ENCODE data around the gene POLR2A. TPM values are rescaled to one million over a fixed set of nuclear protein-coding genes. Genes with fewer than 3 reads are reported as not detected.
A peak's percentile ranks its signal among the peaks of the same experiment; 100 is the strongest.

Gene POLR2A
- total and polyA plus RNA-seq, 2 of the 13 experiments (the other 11 are each of a cell fraction or from before 2014, with no cell fraction given), result 17.8 to 18.3 TPM

DNA sequence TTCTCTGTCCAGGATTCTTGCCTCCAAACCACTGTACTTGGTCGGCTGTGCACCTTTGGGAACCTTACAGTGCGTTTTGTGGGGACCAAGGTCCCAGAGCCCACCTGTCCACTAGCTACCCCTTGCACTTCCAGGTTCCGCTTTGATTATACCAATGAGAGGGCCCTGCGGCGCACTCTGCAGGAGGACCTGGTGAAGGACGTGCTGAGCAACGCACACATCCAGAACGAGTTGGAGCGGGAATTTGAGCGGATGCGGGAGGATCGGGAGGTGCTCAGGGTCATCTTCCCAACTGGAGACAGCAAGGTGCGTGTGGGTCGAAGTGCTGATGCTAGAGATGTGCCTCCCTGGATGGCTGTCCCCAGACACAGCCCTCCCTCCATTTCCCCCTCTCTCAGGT, 18.8 kb downstream of the POLR2A start (continued):
- TF ChIP-seq, protein P1, sequence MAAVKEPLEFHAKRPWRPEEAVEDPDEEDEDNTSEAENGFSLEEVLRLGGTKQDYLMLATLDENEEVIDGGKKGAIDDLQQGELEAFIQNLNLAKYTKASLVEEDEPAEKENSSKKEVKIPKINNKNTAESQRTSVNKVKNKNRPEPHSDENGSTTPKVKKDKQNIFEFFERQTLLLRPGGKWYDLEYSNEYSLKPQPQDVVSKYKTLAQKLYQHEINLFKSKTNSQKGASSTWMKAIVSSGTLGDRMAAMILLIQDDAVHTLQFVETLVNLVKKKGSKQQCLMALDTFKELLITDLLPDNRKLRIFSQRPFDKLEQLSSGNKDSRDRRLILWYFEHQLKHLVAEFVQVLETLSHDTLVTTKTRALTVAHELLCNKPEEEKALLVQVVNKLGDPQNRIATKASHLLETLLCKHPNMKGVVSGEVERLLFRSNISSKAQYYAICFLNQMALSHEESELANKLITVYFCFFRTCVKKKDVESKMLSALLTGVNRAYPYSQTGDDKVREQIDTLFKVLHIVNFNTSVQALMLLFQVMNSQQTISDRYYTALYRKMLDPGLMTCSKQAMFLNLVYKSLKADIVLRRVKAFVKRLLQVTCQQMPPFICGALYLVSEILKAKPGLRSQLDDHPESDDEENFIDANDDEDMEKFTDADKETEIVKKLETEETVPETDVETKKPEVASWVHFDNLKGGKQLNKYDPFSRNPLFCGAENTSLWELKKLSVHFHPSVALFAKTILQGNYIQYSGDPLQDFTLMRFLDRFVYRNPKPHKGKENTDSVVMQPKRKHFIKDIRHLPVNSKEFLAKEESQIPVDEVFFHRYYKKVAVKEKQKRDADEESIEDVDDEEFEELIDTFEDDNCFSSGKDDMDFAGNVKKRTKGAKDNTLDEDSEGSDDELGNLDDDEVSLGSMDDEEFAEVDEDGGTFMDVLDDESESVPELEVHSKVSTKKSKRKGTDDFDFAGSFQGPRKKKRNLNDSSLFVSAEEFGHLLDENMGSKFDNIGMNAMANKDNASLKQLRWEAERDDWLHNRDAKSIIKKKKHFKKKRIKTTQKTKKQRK (IDR thresholded peaks at IDR 0.05; ENCODE audit: low read length), result no peak
- TF ChIP-seq, protein P2, sequence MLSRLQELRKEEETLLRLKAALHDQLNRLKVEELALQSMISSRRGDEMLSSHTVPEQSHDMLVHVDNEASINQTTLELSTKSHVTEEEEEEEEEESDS (CRISPR knock-in tag; IDR thresholded peaks at IDR 0.05; ENCODE audit: borderline replicate concordance), result no peak
- no peak for TF ChIP-seq ZNF788 (CRISPR knock-in tag; IDR thresholded peaks at IDR 0.05; ENCODE audit: borderline replicate concordance)
- TF ChIP-seq TARDBP (CRISPR knock-in tag; IDR thresholded peaks at IDR 0.05), result no peak
- TF ChIP-seq AGO1 (IDR thresholded peaks at IDR 0.05; ENCODE audit: low read depth, low read length, poor library complexity, severe bottlenecking), result no peak
- no peak for TF ChIP-seq MEF2D (CRISPR knock-in tag; IDR thresholded peaks at IDR 0.05)
- TF ChIP-seq, protein P3, sequence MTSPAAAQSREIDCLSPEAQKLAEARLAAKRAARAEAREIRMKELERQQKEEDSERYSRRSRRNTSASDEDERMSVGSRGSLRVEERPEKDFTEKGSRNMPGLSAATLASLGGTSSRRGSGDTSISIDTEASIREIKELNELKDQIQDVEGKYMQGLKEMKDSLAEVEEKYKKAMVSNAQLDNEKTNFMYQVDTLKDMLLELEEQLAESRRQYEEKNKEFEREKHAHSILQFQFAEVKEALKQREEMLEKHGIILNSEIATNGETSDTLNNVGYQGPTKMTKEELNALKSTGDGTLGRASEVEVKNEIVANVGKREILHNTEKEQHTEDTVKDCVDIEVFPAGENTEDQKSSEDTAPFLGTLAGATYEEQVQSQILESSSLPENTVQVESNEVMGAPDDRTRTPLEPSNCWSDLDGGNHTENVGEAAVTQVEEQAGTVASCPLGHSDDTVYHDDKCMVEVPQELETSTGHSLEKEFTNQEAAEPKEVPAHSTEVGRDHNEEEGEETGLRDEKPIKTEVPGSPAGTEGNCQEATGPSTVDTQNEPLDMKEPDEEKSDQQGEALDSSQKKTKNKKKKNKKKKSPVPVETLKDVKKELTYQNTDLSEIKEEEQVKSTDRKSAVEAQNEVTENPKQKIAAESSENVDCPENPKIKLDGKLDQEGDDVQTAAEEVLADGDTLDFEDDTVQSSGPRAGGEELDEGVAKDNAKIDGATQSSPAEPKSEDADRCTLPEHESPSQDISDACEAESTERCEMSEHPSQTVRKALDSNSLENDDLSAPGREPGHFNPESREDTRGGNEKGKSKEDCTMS (CRISPR knock-in tag; conservative IDR thresholded peaks at IDR 0.05), result no peak
- no peak for TF ChIP-seq SRSF9 (IDR thresholded peaks at IDR 0.05; ENCODE audit: borderline replicate concordance, insufficient read depth, low read depth, low read length, poor library complexity, severe bottlenecking)
- no peak for TF ChIP-seq ZNF598 (CRISPR knock-in tag; IDR thresholded peaks at IDR 0.05; ENCODE audit: borderline replicate concordance)
- TF ChIP-seq, protein P4, sequence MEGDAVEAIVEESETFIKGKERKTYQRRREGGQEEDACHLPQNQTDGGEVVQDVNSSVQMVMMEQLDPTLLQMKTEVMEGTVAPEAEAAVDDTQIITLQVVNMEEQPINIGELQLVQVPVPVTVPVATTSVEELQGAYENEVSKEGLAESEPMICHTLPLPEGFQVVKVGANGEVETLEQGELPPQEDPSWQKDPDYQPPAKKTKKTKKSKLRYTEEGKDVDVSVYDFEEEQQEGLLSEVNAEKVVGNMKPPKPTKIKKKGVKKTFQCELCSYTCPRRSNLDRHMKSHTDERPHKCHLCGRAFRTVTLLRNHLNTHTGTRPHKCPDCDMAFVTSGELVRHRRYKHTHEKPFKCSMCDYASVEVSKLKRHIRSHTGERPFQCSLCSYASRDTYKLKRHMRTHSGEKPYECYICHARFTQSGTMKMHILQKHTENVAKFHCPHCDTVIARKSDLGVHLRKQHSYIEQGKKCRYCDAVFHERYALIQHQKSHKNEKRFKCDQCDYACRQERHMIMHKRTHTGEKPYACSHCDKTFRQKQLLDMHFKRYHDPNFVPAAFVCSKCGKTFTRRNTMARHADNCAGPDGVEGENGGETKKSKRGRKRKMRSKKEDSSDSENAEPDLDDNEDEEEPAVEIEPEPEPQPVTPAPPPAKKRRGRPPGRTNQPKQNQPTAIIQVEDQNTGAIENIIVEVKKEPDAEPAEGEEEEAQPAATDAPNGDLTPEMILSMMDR (CRISPR knock-in tag; IDR thresholded peaks at IDR 0.05), result peak; percentile 64
- TF ChIP-seq, protein P5, sequence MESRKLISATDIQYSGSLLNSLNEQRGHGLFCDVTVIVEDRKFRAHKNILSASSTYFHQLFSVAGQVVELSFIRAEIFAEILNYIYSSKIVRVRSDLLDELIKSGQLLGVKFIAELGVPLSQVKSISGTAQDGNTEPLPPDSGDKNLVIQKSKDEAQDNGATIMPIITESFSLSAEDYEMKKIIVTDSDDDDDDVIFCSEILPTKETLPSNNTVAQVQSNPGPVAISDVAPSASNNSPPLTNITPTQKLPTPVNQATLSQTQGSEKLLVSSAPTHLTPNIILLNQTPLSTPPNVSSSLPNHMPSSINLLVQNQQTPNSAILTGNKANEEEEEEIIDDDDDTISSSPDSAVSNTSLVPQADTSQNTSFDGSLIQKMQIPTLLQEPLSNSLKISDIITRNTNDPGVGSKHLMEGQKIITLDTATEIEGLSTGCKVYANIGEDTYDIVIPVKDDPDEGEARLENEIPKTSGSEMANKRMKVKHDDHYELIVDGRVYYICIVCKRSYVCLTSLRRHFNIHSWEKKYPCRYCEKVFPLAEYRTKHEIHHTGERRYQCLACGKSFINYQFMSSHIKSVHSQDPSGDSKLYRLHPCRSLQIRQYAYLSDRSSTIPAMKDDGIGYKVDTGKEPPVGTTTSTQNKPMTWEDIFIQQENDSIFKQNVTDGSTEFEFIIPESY (CRISPR knock-in tag; IDR thresholded peaks at IDR 0.05), result peak; percentile 95
- no peak for TF ChIP-seq SRSF1 (optimal IDR thresholded peaks at IDR 0.05; ENCODE audit: low read depth, low read length)
- no peak for TF ChIP-seq MTA3 (CRISPR knock-in tag; IDR thresholded peaks at IDR 0.05)
- no peak for TF ChIP-seq ZNF746 (CRISPR knock-in tag; IDR thresholded peaks at IDR 0.05)
- TF ChIP-seq SPEN (CRISPR knock-in tag; IDR thresholded peaks at IDR 0.05; ENCODE audit: low read depth), result no peak
- TF ChIP-seq, protein P6, sequence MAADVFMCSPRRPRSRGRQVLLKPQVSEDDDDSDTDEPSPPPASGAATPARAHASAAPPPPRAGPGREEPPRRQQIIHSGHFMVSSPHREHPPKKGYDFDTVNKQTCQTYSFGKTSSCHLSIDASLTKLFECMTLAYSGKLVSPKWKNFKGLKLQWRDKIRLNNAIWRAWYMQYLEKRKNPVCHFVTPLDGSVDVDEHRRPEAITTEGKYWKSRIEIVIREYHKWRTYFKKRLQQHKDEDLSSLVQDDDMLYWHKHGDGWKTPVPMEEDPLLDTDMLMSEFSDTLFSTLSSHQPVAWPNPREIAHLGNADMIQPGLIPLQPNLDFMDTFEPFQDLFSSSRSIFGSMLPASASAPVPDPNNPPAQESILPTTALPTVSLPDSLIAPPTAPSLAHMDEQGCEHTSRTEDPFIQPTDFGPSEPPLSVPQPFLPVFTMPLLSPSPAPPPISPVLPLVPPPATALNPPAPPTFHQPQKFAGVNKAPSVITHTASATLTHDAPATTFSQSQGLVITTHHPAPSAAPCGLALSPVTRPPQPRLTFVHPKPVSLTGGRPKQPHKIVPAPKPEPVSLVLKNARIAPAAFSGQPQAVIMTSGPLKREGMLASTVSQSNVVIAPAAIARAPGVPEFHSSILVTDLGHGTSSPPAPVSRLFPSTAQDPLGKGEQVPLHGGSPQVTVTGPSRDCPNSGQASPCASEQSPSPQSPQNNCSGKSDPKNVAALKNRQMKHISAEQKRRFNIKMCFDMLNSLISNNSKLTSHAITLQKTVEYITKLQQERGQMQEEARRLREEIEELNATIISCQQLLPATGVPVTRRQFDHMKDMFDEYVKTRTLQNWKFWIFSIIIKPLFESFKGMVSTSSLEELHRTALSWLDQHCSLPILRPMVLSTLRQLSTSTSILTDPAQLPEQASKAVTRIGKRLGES (CRISPR knock-in tag; IDR thresholded peaks at IDR 0.05; ENCODE audit: borderline replicate concordance), result no peak
- TF ChIP-seq STAG1 (CRISPR knock-in tag; IDR thresholded peaks at IDR 0.05), result peak; percentile 75

Measured in HepG2 (cell line).